HEK293 (cell line): ENCODE results near the gene PCNA.

ENCODE experiments used
- CTCF ChIA-PET: fragments of 350-600 bp; formaldehyde crosslinking; extraction: SDS; loops from one replicate; lab custom pipeline; 2021; ENCODE audit warnings: antibody characterized with exemption; lab: Yijun Ruan, JAX
- POLR2A ChIA-PET: fragments of 300-600 bp; formaldehyde crosslinking; extraction: SDS; loops from one replicate; lab custom pipeline; 2020; ENCODE audit warnings: antibody characterized with exemption, inconsistent platforms; lab: Yijun Ruan, JAX
- H3K27ac ChIP-seq: fragments of 200-500 bp; sonication (Bioruptor generic); 2 replicates; pipeline ENCODE4 v1.5.1; 2014; ENCODE audit warnings: low read depth, low read length, control low read depth, inconsistent platforms; ENCODE audit errors: extremely low read depth
- H3K36me3 ChIP-seq, 2 experiments: fragments of 200-500 bp in 1 of 2; sonication (Bioruptor generic) in 1 of 2; 1 replicate in 1 of 2; 2 replicates in 1 of 2; pipeline ENCODE4 v1.5.1; 2014 to 2017; ENCODE audit warnings: inconsistent platforms in 2 of 2, low read length in 2 of 2; ENCODE audit not compliant: control insufficient read depth in 2 of 2, insufficient read depth in 1 of 2
- H3K4me1 ChIP-seq: fragments of 200-500 bp; sonication (Bioruptor generic); 2 replicates; pipeline ENCODE4 v1.5.1; 2014; ENCODE audit warnings: mild to moderate bottlenecking, low read length, inconsistent platforms; ENCODE audit not compliant: control insufficient read depth, insufficient read depth
- H3K4me3 ChIP-seq: 2 replicates; pipeline ENCODE4 v1.5.1; 2011; ENCODE audit warnings: low read depth, mild to moderate bottlenecking, control low read depth, low read length, moderate library complexity
- H3K9me3 ChIP-seq: fragments of 200-500 bp; sonication (Bioruptor generic); 2 replicates; pipeline ENCODE4 v1.5.1; 2014; ENCODE audit warnings: low read depth, low read length, inconsistent platforms; ENCODE audit not compliant: control insufficient read depth, insufficient read depth
- EGR2 ChIP-seq: fragments of 450-650 bp; formaldehyde crosslinking; IDR thresholded peaks from 2 replicates; pipeline ENCODE4 v1.5.1; 2016; ENCODE audit warnings: low read depth, missing biosample characterization, missing genetic modification characterization
- GLI2 ChIP-seq: fragments of 450-650 bp; formaldehyde crosslinking; IDR thresholded peaks from 2 replicates; pipeline ENCODE4; 2017; ENCODE audit warnings: missing biosample characterization, missing genetic modification characterization, low read depth, borderline replicate concordance
- HOXA7 ChIP-seq: sonication (generic); formaldehyde crosslinking; IDR thresholded peaks from 2 replicates; pipeline ENCODE4 v1.8.1; 2022; ENCODE audit warnings: missing genetic modification reagents, borderline replicate concordance
- HOXD13 ChIP-seq: sonication (generic); formaldehyde crosslinking; IDR thresholded peaks from 2 replicates; pipeline ENCODE4 v1.8.0; 2022; ENCODE audit warnings: missing genetic modification reagents, borderline replicate concordance
- IKZF3 ChIP-seq: fragments of 450-650 bp; IDR thresholded peaks from 2 replicates; pipeline ENCODE4 v1.5.0; 2018; ENCODE audit warnings: missing biosample characterization, mild to moderate bottlenecking, missing genetic modification characterization, moderate library complexity
- PRDM1 ChIP-seq: fragments of 450-650 bp; formaldehyde crosslinking; IDR thresholded peaks from 2 replicates; pipeline ENCODE4; 2016; ENCODE audit warnings: missing biosample characterization, missing genetic modification characterization
- SP2 ChIP-seq: fragments of 450-650 bp; formaldehyde crosslinking; IDR thresholded peaks from 2 replicates; pipeline ENCODE4 v1.5.1; 2016; ENCODE audit warnings: missing biosample characterization, missing genetic modification characterization
- ZBTB20 ChIP-seq: fragments of 450-650 bp; formaldehyde crosslinking; IDR thresholded peaks from 2 replicates; pipeline ENCODE4 v1.5.1; 2016; ENCODE audit warnings: missing biosample characterization, missing genetic modification characterization
- ZFHX2 ChIP-seq: fragments of 450-650 bp; formaldehyde crosslinking; conservative IDR thresholded peaks from 2 replicates; pipeline ENCODE4 v1.5.1; 2016; ENCODE audit warnings: missing biosample characterization, missing genetic modification characterization
- ZFP37 ChIP-seq: fragments of 450-650 bp; formaldehyde crosslinking; IDR thresholded peaks from 2 replicates; pipeline ENCODE4 v1.5.1; 2016; ENCODE audit warnings: missing biosample characterization, missing genetic modification characterization
- ZNF114 ChIP-seq: fragments of 450-650 bp; formaldehyde crosslinking; IDR thresholded peaks from 2 replicates; pipeline ENCODE4 v1.5.0; 2017; ENCODE audit warnings: missing biosample characterization, missing genetic modification characterization
- ZNF132 ChIP-seq: fragments of 450-650 bp; formaldehyde crosslinking; IDR thresholded peaks from 2 replicates; pipeline ENCODE4 v1.5.1; 2017; ENCODE audit warnings: missing biosample characterization, missing genetic modification characterization, borderline replicate concordance
- ZNF157 ChIP-seq: fragments of 450-650 bp; formaldehyde crosslinking; IDR thresholded peaks from 2 replicates; pipeline ENCODE4 v1.5.1; 2016; ENCODE audit warnings: missing biosample characterization, missing genetic modification characterization
- ZNF19 ChIP-seq: fragments of 450-650 bp; formaldehyde crosslinking; IDR thresholded peaks from 2 replicates; pipeline ENCODE4; 2016; ENCODE audit warnings: missing biosample characterization, missing genetic modification characterization, low read depth
- ZNF202 ChIP-seq: fragments of 450-650 bp; formaldehyde crosslinking; IDR thresholded peaks from 2 replicates; pipeline ENCODE4 v1.5.1; 2016; ENCODE audit warnings: missing biosample characterization, missing genetic modification characterization, borderline replicate concordance
- ZNF266 ChIP-seq: fragments of 450-650 bp; formaldehyde crosslinking; IDR thresholded peaks from 2 replicates; pipeline ENCODE4 v1.5.1; 2016; ENCODE audit warnings: missing biosample characterization, missing genetic modification characterization, low read depth
- ZNF394 ChIP-seq: fragments of 450-650 bp; formaldehyde crosslinking; IDR thresholded peaks from 2 replicates; pipeline ENCODE4 v1.5.1; 2016; ENCODE audit warnings: missing biosample characterization, missing genetic modification characterization, mild to moderate bottlenecking, moderate library complexity, borderline replicate concordance
- ZNF423 ChIP-seq: fragments of 450-650 bp; formaldehyde crosslinking; IDR thresholded peaks from 2 replicates; pipeline ENCODE4 v1.5.1; 2016; ENCODE audit warnings: missing biosample characterization, missing genetic modification characterization
- ZNF548 ChIP-seq: fragments of 450-650 bp; formaldehyde crosslinking; IDR thresholded peaks from 2 replicates; pipeline ENCODE4 v1.5.1; 2016; ENCODE audit warnings: missing biosample characterization, missing genetic modification characterization
- ZNF654 ChIP-seq: fragments of 450-650 bp; formaldehyde crosslinking; IDR thresholded peaks from 2 replicates; pipeline ENCODE4 v1.5.1; 2016; ENCODE audit warnings: low read depth, missing biosample characterization, missing genetic modification characterization
- ZNF664 ChIP-seq: fragments of 450-650 bp; formaldehyde crosslinking; IDR thresholded peaks from 2 replicates; pipeline ENCODE4 v1.5.1; 2016; ENCODE audit warnings: missing biosample characterization, missing genetic modification characterization
- ZSCAN23 ChIP-seq: fragments of 450-650 bp; formaldehyde crosslinking; IDR thresholded peaks from 2 replicates; pipeline ENCODE4 v1.5.1; 2016; ENCODE audit warnings: missing biosample characterization, missing genetic modification characterization
- ZSCAN30 ChIP-seq: fragments of 450-650 bp; IDR thresholded peaks from 2 replicates; pipeline ENCODE4 v1.5.1; 2018; ENCODE audit warnings: missing biosample characterization, mild to moderate bottlenecking, missing genetic modification characterization, moderate library complexity
- TF ChIP-seq, protein P1 (sequence below): fragments of 450-650 bp; formaldehyde crosslinking; IDR thresholded peaks from 2 replicates; pipeline ENCODE4 v1.5.1; 2017; ENCODE audit warnings: missing biosample characterization, missing genetic modification characterization
- TF ChIP-seq, protein P2 (sequence below): fragments of 450-650 bp; formaldehyde crosslinking; IDR thresholded peaks from 2 replicates; pipeline ENCODE4 v1.5.1; 2016; ENCODE audit warnings: missing biosample characterization, missing genetic modification characterization, borderline replicate concordance
- TF ChIP-seq, protein P3 (sequence below): fragments of 450-650 bp; formaldehyde crosslinking; IDR thresholded peaks from 2 replicates; pipeline ENCODE4 v1.5.1; 2016; ENCODE audit warnings: missing biosample characterization, missing genetic modification characterization, low read depth
- TF ChIP-seq, protein P4 (sequence below): fragments of 450-650 bp; IDR thresholded peaks from 2 replicates; pipeline ENCODE4 v1.5.1; 2018; ENCODE audit warnings: missing biosample characterization, missing genetic modification characterization

Gene PCNA

DNA sequence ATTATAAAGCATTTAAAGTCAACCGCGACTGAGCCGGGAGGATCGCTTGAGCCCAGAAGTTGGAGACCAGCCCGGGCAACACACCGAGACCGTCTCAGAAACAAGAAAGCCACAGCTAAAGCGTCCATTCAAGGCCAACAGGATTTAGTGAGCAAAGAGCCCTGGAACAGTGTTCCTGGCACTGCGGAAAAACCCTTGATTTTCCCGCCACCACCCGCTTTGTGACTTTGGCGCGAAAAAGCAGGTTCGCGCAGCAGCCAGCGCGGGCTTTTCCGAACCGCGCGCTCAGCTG lies 669 bp downstream of the PCNA start (continued):
- TF ChIP-seq, protein P1, sequence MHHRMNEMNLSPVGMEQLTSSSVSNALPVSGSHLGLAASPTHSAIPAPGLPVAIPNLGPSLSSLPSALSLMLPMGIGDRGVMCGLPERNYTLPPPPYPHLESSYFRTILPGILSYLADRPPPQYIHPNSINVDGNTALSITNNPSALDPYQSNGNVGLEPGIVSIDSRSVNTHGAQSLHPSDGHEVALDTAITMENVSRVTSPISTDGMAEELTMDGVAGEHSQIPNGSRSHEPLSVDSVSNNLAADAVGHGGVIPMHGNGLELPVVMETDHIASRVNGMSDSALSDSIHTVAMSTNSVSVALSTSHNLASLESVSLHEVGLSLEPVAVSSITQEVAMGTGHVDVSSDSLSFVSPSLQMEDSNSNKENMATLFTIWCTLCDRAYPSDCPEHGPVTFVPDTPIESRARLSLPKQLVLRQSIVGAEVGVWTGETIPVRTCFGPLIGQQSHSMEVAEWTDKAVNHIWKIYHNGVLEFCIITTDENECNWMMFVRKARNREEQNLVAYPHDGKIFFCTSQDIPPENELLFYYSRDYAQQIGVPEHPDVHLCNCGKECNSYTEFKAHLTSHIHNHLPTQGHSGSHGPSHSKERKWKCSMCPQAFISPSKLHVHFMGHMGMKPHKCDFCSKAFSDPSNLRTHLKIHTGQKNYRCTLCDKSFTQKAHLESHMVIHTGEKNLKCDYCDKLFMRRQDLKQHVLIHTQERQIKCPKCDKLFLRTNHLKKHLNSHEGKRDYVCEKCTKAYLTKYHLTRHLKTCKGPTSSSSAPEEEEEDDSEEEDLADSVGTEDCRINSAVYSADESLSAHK, result peak; percentile 12; the same call in 1 of the 2 replicates
- TF ChIP-seq ZBTB20 (tag by site-specific recombination) (no peak), HOXA7 (peak; percentile 100), ZSCAN30 (tag by site-specific recombination) (0 out of 2 replicates have a peak, but pooled peaks have one; percentile 10), ZNF157 (tag by site-specific recombination) (no peak), ZNF266 (tag by site-specific recombination) (no peak), ZNF202 (no peak), SP2 (tag by site-specific recombination) (0 out of 2 replicates have a peak, but pooled peaks have one; percentile 91), HOXD13 (CRISPR knock-in tag) (peak; percentile 97), ZNF664 (no peak), ZNF114 (tag by site-specific recombination) (no peak), ZNF132 (tag by site-specific recombination) (no peak), IKZF3 (0 out of 2 replicates have a peak, but pooled peaks have one; percentile 3), ZNF548 (no peak), ZFP37 (tag by site-specific recombination) (no peak), ZSCAN23 (peak; percentile 27; the same call in 1 of the 2 replicates), ZNF19 (no peak), ZNF394 (tag by site-specific recombination) (no peak)
- TF ChIP-seq, protein P2, sequence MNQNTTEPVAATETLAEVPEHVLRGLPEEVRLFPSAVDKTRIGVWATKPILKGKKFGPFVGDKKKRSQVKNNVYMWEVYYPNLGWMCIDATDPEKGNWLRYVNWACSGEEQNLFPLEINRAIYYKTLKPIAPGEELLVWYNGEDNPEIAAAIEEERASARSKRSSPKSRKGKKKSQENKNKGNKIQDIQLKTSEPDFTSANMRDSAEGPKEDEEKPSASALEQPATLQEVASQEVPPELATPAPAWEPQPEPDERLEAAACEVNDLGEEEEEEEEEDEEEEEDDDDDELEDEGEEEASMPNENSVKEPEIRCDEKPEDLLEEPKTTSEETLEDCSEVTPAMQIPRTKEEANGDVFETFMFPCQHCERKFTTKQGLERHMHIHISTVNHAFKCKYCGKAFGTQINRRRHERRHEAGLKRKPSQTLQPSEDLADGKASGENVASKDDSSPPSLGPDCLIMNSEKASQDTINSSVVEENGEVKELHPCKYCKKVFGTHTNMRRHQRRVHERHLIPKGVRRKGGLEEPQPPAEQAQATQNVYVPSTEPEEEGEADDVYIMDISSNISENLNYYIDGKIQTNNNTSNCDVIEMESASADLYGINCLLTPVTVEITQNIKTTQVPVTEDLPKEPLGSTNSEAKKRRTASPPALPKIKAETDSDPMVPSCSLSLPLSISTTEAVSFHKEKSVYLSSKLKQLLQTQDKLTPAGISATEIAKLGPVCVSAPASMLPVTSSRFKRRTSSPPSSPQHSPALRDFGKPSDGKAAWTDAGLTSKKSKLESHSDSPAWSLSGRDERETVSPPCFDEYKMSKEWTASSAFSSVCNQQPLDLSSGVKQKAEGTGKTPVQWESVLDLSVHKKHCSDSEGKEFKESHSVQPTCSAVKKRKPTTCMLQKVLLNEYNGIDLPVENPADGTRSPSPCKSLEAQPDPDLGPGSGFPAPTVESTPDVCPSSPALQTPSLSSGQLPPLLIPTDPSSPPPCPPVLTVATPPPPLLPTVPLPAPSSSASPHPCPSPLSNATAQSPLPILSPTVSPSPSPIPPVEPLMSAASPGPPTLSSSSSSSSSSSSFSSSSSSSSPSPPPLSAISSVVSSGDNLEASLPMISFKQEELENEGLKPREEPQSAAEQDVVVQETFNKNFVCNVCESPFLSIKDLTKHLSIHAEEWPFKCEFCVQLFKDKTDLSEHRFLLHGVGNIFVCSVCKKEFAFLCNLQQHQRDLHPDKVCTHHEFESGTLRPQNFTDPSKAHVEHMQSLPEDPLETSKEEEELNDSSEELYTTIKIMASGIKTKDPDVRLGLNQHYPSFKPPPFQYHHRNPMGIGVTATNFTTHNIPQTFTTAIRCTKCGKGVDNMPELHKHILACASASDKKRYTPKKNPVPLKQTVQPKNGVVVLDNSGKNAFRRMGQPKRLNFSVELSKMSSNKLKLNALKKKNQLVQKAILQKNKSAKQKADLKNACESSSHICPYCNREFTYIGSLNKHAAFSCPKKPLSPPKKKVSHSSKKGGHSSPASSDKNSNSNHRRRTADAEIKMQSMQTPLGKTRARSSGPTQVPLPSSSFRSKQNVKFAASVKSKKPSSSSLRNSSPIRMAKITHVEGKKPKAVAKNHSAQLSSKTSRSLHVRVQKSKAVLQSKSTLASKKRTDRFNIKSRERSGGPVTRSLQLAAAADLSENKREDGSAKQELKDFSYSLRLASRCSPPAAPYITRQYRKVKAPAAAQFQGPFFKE, result no peak

DNA sequence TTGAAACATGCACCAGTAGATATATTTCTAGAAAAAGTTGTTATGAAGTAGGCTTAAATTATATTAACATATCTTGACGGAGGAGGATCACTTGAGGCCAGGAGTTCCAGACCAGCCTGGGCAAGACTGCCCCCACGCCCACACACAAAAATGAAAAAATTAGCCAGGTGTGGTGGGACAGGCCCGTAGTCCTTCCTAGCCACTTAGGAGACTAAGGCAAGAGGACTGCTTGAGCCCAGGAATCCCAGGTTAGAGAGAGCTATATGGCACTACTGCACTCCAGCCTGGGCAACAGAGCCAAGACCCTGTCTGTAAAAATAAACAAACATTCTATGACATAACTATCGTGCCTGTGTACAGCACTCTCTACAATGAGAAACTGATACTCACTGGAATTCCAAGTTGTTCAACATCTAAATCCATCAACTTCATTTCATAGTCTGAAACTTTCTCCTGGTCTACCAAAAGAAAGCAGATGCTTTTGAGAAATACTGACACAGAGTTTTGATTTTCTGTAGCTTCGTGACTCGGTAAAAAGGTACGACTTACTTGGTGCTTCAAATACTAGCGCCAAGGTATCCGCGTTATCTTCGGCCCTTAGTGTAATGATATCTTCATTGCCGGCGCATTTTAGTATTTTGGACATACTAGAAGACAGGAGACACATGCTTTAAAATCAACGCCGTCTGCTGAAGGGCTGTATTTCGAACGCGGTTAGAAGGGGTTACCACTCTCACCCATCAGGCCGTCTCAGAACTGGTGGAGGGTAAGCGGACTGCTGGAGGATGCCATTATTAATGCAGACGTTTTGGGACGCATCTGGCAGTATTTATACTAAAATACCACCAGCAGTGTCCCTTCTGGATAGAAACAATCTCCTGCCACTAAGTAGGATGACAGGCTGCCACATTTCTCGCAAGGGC lies 1.3 kb downstream of the PCNA start:
- Histone ChIP-seq H3K4me3 (peak overlapping the region; percentile 85), H3K4me1 (peaks cover 9% of the 10 kb centered on the region; the same call in 1 of the 2 replicates), H3K9me3 (no peaks in the 10 kb centered on the region), H3K36me3 (peaks cover 43 to 53% of the 10 kb centered on the region in 2 experiments), H3K27ac (peak overlapping the region; percentile 97)
- ChIA-PET POLR2A (interaction anchor here (1.5 to 4.0 kb wide), 7 partner anchors 8 to 119 kb away, joined by 3 to 23 read pairs (median 6); partner anchors contain the start of gene CDS2), CTCF (interaction anchor here (2.7 kb wide), 1 partner anchor 74 kb away, joined by 17 read pairs; no protein-coding TSS in a partner anchor)
- TF ChIP-seq ZNF423 (tag by site-specific recombination), result no peak
- no peak for TF ChIP-seq GLI2 (tag by site-specific recombination)
- TF ChIP-seq, protein P3, sequence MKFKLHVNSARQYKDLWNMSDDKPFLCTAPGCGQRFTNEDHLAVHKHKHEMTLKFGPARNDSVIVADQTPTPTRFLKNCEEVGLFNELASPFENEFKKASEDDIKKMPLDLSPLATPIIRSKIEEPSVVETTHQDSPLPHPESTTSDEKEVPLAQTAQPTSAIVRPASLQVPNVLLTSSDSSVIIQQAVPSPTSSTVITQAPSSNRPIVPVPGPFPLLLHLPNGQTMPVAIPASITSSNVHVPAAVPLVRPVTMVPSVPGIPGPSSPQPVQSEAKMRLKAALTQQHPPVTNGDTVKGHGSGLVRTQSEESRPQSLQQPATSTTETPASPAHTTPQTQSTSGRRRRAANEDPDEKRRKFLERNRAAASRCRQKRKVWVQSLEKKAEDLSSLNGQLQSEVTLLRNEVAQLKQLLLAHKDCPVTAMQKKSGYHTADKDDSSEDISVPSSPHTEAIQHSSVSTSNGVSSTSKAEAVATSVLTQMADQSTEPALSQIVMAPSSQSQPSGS (tag by site-specific recombination), result 0 out of 2 replicates have a peak, but pooled peaks have one; percentile 5
- TF ChIP-seq, protein P4, sequence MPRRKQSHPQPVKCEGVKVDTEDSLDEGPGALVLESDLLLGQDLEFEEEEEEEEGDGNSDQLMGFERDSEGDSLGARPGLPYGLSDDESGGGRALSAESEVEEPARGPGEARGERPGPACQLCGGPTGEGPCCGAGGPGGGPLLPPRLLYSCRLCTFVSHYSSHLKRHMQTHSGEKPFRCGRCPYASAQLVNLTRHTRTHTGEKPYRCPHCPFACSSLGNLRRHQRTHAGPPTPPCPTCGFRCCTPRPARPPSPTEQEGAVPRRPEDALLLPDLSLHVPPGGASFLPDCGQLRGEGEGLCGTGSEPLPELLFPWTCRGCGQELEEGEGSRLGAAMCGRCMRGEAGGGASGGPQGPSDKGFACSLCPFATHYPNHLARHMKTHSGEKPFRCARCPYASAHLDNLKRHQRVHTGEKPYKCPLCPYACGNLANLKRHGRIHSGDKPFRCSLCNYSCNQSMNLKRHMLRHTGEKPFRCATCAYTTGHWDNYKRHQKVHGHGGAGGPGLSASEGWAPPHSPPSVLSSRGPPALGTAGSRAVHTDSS (tag by site-specific recombination), result 0 out of 2 replicates have a peak, but pooled peaks have one; percentile 12
- peak; percentile 41 for TF ChIP-seq ZFHX2 (tag by site-specific recombination)
- peak; percentile 12; the same call in 1 of the 2 replicates for TF ChIP-seq EGR2
- TF ChIP-seq PRDM1 (tag by site-specific recombination), result peak; percentile 78
- TF ChIP-seq ZNF654 (tag by site-specific recombination), result no peak
